ENCODE data around the gene EIF4G3. TPM values are rescaled to one million over a fixed set of nuclear protein-coding genes. Genes with fewer than 3 reads are reported as not detected.

The EIF4G3 gene
- total and polyA plus RNA-seq, 4 donors: 16.5 to 59.8 (median 33.4) TPM

DNA sequence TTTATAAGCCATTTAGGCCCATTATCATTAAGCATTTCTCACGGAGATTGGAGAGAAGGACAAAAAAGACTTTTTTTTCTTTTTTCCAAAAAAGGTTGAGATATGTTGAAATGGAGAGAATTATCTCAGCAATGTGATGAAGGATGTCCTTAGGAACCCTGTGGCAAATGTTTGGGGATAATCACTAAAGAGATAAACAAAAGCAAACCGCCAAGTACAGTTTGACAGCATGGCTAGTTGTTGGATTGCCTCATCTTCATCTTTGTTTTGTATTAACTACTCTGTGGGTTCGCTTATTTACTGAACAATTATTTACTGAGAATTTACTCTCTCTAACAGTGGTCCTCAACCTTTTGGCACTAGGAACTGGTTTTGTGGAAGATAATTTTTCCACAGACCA is 292.2 kb downstream of the EIF4G3 start:
- DNase-seq: peak in 1 of 3 donors; percentile 15
- Histone ChIP-seq H3K36me3 (ENCODE audit: control insufficient read depth in 4 of 4, insufficient read depth in 4 of 4, low read length in 4 of 4) (peaks cover 0 to 6% (median 2%) of the 10 kb centered on the region in 4 donors), H3K9me3 (ENCODE audit: control insufficient read depth in 4 of 4, insufficient read depth in 3 of 4, low read length in 3 of 4) (no peaks in the 10 kb centered on the region), H3K27ac (ENCODE audit: low read depth in 1 of 2, low read length in 1 of 2) (no peak overlapping the region), H3K4me1 (ENCODE audit: control insufficient read depth in 5 of 5, insufficient read depth in 5 of 5, low read length in 5 of 5) (no peaks in the 10 kb centered on the region), H3K27me3 (ENCODE audit: control insufficient read depth in 3 of 3, insufficient read depth in 3 of 3, low read length in 2 of 3) (no peaks in the 10 kb centered on the region), H3K9ac (ENCODE audit: insufficient read depth in 1 of 2, low read length in 2 of 2) (no peak overlapping the region), H3K4me3 (no peak overlapping the region)
- no peak for TF ChIP-seq CTCF (IDR thresholded peaks at IDR 0.05; ENCODE audit: control extremely low read depth, extremely low read depth)
- WGBS, 2 donors: 91% methylated on average over 3 of the region's 3 CpGs
- ATAC-seq (ENCODE audit: insufficient read depth, low FRiP score): no peak

GRCh38 chr1:20883766-20884165 is 292.9 kb downstream of the EIF4G3 start:
- H3K4me1 ChIP-seq (ENCODE audit: control insufficient read depth in 5 of 5, insufficient read depth in 5 of 5, low read length in 5 of 5): no peaks in the 10 kb centered on the region

GRCh38 chr1:20882837-20883236 is 293.9 kb downstream of the EIF4G3 start:
- Histone ChIP-seq H3K27me3 (ENCODE audit: control insufficient read depth in 3 of 3, insufficient read depth in 3 of 3, low read length in 2 of 3) (no peaks in the 10 kb centered on the region), H3K9ac (ENCODE audit: insufficient read depth in 1 of 2, low read length in 2 of 2) (no peak overlapping the region), H3K9me3 (ENCODE audit: control insufficient read depth in 4 of 4, insufficient read depth in 3 of 4, low read length in 3 of 4) (no peaks in the 10 kb centered on the region), H3K36me3 (ENCODE audit: control insufficient read depth in 4 of 4, insufficient read depth in 4 of 4, low read length in 4 of 4) (peaks cover 4 to 13% (median 9%) of the 10 kb centered on the region in 4 donors), H3K4me1 (ENCODE audit: control insufficient read depth in 5 of 5, insufficient read depth in 5 of 5, low read length in 5 of 5) (no peaks in the 10 kb centered on the region), H3K27ac (ENCODE audit: low read depth in 1 of 2, low read length in 1 of 2) (no peak overlapping the region), H3K4me3 (no peak overlapping the region)
- TF ChIP-seq CTCF (IDR thresholded peaks at IDR 0.05; ENCODE audit: control extremely low read depth, extremely low read depth): no peak
- DNase-seq (no peak), ATAC-seq (ENCODE audit: insufficient read depth, low FRiP score) (no peak)
- WGBS, 2 donors: 96 to 98% methylated on average over 5 of the region's 5 CpGs

More at GRCh38 chr1:20883766-20884165, 292.9 kb downstream of the EIF4G3 start:
- no peaks in the 10 kb centered on the region for H3K27me3 ChIP-seq (ENCODE audit: control insufficient read depth in 3 of 3, insufficient read depth in 3 of 3, low read length in 2 of 3)
- no peak for ATAC-seq (ENCODE audit: insufficient read depth, low FRiP score)
- no peak overlapping the region for H3K27ac ChIP-seq (ENCODE audit: low read depth in 1 of 2, low read length in 1 of 2)
- DNase-seq: no peak
- H3K36me3 ChIP-seq (ENCODE audit: control insufficient read depth in 4 of 4, insufficient read depth in 4 of 4, low read length in 4 of 4): peaks cover 0 to 9% (median 6%) of the 10 kb centered on the region in 4 donors
- no peak for TF ChIP-seq CTCF (IDR thresholded peaks at IDR 0.05; ENCODE audit: control extremely low read depth, extremely low read depth)
- no peaks in the 10 kb centered on the region for H3K9me3 ChIP-seq (ENCODE audit: control insufficient read depth in 4 of 4, insufficient read depth in 3 of 4, low read length in 3 of 4)
- WGBS, 2 donors: 91 to 96% methylated on average over 3 of the region's 3 CpGs
- no peak overlapping the region for H3K4me3 ChIP-seq
- no peak overlapping the region for H3K9ac ChIP-seq (ENCODE audit: insufficient read depth in 1 of 2, low read length in 2 of 2)

GRCh38 chr1:20878799-20879198 is 297.9 kb downstream of the EIF4G3 start:
- no peaks in the 10 kb centered on the region for H3K27me3 ChIP-seq (ENCODE audit: control insufficient read depth in 3 of 3, insufficient read depth in 3 of 3, low read length in 2 of 3)
- no peak overlapping the region for H3K4me3 ChIP-seq
- ATAC-seq (ENCODE audit: insufficient read depth, low FRiP score) (no peak), DNase-seq (no peak)
- H3K9me3 ChIP-seq (ENCODE audit: control insufficient read depth in 4 of 4, insufficient read depth in 3 of 4, low read length in 3 of 4): no peaks in the 10 kb centered on the region
- 97% methylated on average over 7 of the region's 7 CpGs for WGBS, 2 donors
- no peaks in the 10 kb centered on the region for H3K4me1 ChIP-seq (ENCODE audit: control insufficient read depth in 5 of 5, insufficient read depth in 5 of 5, low read length in 5 of 5)
- peaks cover 5 to 25% (median 12%) of the 10 kb centered on the region in 4 donors for H3K36me3 ChIP-seq (ENCODE audit: control insufficient read depth in 4 of 4, insufficient read depth in 4 of 4, low read length in 4 of 4)
- H3K27ac ChIP-seq (ENCODE audit: low read depth in 1 of 2, low read length in 1 of 2): no peak overlapping the region
- no peak for TF ChIP-seq CTCF (IDR thresholded peaks at IDR 0.05; ENCODE audit: control extremely low read depth, extremely low read depth)
- H3K9ac ChIP-seq (ENCODE audit: insufficient read depth in 1 of 2, low read length in 2 of 2): peak overlapping the region in 1 of 2 donors; percentile 38
